GM06990 (cell line): ENCODE measurements around the gene SEMA3C.

Experiments used
- DNase-seq: peaks from one replicate; pipeline ENCODE4 v3.0.0-alpha.2; 2011; ENCODE audit not compliant: insufficient read length; ENCODE audit errors: extremely low read depth
- H3K27me3 ChIP-seq: replicated peaks from 2 replicates; pipeline ENCODE4 v1.6.0; 2011; ENCODE audit warnings: low read length; ENCODE audit not compliant: control insufficient read depth, insufficient read depth
- H3K36me3 ChIP-seq: 2 replicates; pipeline ENCODE4 v1.5.1; 2011; ENCODE audit warnings: low read length; ENCODE audit not compliant: control insufficient read depth, insufficient read depth
- H3K4me3 ChIP-seq: replicated peaks from 2 replicates; pipeline ENCODE4 v1.5.1; 2011; ENCODE audit warnings: low read depth, mild to moderate bottlenecking, control low read depth, low read length
- TF ChIP-seq, protein P1 (sequence below): IDR thresholded peaks from 2 replicates; pipeline ENCODE4 v1.5.1; 2011; ENCODE audit warnings: low read length, control low read depth, mild to moderate bottlenecking, inconsistent platforms; ENCODE audit not compliant: insufficient read depth, poor library complexity, severe bottlenecking

Gene SEMA3C

DNA sequence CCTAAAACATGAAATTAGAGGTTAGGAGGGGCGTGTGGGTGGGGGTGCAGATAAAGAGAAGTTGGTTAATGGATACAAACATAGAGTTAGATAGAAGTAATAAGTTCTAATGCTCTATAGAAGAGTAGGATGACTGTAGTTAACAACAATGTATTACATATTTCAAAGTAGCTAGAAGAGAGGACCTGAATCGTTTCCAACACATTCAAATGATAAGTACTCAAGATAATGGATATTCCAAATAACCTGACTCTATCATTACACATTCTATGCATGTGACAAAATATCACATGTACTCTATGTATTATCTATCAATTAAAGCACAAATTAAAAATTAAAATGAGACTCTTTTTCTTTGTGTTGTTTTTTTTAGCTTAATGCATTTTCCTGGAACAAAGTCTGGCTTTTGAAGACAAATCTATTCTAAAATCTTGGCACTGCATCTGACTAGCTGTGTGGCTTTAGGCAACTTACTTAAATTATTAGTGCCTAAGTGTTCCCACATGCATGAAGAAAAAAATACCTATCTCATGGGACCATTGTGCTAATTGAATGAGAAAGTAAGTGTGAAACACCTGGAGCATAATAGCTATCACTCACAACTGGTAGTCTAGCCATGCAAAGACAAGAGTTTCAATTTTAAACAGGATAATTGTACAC, 75.7 kb downstream of the SEMA3C start:
- DNase-seq, result no peak
- Histone ChIP-seq H3K27me3 (no peaks in the 10 kb centered on the region), H3K4me3 (no peak overlapping the region), H3K36me3 (no peaks in the 10 kb centered on the region)
- TF ChIP-seq, protein P1, sequence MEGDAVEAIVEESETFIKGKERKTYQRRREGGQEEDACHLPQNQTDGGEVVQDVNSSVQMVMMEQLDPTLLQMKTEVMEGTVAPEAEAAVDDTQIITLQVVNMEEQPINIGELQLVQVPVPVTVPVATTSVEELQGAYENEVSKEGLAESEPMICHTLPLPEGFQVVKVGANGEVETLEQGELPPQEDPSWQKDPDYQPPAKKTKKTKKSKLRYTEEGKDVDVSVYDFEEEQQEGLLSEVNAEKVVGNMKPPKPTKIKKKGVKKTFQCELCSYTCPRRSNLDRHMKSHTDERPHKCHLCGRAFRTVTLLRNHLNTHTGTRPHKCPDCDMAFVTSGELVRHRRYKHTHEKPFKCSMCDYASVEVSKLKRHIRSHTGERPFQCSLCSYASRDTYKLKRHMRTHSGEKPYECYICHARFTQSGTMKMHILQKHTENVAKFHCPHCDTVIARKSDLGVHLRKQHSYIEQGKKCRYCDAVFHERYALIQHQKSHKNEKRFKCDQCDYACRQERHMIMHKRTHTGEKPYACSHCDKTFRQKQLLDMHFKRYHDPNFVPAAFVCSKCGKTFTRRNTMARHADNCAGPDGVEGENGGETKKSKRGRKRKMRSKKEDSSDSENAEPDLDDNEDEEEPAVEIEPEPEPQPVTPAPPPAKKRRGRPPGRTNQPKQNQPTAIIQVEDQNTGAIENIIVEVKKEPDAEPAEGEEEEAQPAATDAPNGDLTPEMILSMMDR, result no peak

DNA sequence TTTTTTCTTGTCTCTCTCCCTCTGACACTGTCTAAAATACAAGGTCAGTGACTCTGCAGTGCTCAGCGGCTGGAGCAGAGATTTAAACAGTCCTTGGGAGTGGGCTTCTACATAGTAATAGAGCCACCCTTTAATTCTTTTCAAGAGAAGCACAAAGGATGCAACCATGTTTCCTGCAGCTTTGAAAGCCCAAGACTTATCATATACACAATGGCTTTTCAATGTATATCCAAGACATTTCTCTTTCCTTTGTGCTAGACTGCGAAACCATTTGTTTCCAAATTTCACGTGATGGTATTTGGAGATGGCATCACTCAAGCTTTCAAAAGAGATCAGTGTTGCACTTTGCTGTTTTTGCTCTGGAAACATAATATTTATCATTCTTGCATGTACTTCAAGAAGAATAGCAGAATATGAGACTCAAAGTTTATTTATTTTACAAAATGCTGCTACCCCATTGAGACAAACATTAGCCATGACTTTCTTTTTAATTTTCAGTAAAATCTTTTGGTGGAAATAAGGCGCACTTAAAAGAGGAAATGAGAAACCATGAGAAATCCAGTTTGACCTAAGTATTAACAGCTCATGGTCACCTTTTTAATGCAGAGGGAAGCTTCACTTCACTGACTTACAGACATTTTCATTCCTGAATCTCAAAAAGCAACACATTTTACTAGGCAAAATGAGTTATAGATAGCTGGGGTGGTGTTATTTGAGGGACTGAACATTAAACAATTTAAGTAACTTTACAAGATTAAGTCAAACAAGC, 76.6 kb downstream of the SEMA3C start:
- H3K27me3 ChIP-seq, result no peaks in the 10 kb centered on the region
- TF ChIP-seq, protein P1, result no peak
- no peaks in the 10 kb centered on the region for H3K36me3 ChIP-seq
- DNase-seq, result no peak
- no peak overlapping the region for H3K4me3 ChIP-seq

DNA sequence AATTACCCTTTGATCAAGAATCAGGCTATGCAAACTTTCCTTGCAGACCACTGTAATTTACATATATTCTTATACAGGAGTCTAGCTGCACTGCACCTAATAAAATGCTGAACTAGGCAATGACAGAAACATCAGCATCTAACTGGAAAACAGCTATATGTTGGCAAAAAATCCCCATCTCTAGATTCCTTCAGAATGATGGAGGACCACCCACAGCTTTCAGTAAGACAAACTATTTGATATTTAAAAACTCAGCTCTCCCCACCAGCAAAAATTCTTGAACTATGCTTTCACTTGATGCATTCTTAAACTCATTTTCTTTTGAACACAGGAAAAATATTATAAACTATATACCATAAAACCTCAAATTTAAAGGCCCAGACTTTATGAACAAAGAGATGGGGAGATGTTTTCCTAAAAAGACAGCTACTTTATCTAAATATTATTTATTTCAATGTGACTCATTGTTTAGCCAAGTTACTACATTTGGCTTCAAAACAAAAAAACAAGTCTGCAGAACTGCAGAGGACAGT, 77.4 kb downstream of the SEMA3C start:
- no peak for DNase-seq
- Histone ChIP-seq H3K4me3 (no peak overlapping the region), H3K36me3 (no peaks in the 10 kb centered on the region), H3K27me3 (no peaks in the 10 kb centered on the region)
- TF ChIP-seq, protein P1, result no peak

DNA sequence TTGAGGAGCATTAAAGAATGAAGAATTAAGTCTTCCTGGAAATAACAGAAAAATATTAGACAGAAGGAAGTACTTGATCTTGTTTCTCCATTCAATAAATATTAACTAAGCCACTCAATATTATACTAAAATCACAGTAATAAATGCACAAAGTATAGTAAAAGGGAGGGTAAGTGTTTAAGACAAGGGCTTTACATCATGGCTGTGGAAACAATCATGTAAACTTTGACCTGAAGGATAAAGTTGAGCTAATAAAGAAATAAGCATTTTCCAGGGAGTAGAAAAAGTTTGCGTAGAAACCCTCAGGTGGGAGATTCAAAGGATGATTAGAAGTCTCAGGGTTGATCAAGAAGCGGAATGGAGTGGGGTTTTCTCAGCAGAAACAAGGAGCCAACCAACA, 78.2 kb downstream of the SEMA3C start:
- TF ChIP-seq, protein P1, result no peak

DNA sequence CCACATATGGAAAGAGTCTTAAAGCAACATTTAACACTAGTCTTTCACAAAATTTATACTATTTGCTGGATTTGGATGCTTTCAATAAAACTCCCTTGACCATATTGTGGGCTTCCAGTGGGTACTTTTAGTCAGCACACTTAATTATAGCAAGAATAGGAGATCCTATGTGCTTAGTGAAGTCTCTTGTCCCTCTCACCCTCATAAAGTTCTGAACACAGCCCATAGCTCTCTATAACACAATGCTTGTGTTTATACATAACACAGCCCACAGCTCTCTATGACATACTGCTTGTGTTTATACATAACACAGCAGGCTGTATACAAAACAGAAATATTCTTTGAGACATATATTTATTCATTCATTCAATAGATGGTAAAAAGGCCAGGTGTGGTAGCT, 79.0 kb downstream of the SEMA3C start:
- no peak overlapping the region for H3K4me3 ChIP-seq
- TF ChIP-seq, protein P1, result no peak
- no peak for DNase-seq
- no peaks in the 10 kb centered on the region for H3K27me3 ChIP-seq
- H3K36me3 ChIP-seq, result no peaks in the 10 kb centered on the region

More for the DNA sequence above, 78.2 kb downstream of the SEMA3C start:
- Histone ChIP-seq H3K27me3 (no peaks in the 10 kb centered on the region), H3K36me3 (no peaks in the 10 kb centered on the region), H3K4me3 (no peak overlapping the region)
- DNase-seq, result no peak
